ENCODE data around the gene IKBKG.
"Not testable (repeated sequence)": the region's sequence is repeated elsewhere in the genome, so short reads cannot be mapped to it uniquely, and the experiment has no call there.

IKBKG gene, protein sequence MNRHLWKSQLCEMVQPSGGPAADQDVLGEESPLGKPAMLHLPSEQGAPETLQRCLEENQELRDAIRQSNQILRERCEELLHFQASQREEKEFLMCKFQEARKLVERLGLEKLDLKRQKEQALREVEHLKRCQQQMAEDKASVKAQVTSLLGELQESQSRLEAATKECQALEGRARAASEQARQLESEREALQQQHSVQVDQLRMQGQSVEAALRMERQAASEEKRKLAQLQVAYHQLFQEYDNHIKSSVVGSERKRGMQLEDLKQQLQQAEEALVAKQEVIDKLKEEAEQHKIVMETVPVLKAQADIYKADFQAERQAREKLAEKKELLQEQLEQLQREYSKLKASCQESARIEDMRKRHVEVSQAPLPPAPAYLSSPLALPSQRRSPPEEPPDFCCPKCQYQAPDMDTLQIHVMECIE

DNA sequence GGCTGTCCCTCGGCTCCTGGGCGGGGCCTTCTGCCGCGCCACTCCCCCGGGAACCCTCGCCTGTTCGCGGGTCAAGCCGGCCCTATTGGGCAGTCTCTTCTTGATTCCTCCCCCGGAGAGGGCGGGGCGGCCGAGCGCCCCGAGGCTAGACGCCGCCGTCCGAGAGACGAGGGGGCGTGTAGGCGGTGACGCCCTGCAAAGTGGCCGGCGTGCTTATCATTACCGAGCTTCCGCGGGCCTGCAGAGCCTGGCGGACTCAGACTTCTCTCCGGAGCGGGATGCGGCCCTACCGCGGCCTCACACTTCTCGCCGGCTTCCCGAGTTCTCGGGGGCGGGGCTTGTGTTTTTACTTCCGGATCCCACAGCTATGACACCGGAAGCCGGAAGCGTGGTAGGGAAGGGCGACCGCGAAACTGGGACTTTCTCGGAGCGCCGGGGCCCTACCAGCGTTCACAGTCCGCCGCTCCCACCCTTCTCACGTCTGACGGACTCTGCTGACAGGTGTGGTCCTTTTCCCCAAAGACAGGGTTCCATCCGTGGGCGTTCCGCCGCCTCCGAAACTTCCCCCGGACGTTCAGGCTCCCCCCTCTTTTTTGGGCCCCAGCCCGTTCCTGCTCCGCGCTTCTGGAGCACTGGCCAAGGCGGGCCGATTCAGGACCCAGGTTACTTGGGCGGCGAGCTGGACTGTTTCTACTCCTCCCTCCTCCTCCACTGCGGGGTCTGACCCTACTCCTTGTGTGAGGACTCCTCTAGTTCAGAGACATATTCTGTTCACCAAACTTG is at the start of gene IKBKG:
Gene IKBKG (plus strand): TSS at position 376 of the 783 bp plus-strand sequence. CDS start 4,383 bp downstream, outside the sequence.
- peak; percentile 84 for DNase-seq (ENCODE audit: low read depth)

DNA sequence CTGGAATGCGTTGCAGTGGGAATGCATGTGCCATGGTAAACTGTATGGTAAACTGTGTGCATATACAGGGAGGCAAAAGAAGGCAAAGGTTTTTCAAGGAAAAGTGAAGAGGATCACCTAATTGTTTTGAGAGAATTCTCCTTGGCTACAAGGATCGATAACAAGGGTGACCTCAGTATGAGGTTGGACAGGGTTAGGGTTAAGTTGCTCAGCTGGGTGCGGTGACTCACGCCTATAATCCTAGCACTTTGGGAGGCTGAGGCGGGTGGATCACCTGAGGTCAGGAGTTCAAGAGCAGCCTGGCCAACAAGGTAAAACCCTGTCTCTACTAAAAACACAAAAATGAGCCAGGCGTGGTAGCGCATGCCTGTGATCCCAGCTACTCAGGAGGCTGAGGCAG is 46.0 kb upstream of the IKBKG start:
- not testable (repeated sequence) for DNase-seq (ENCODE audit: low read depth)

DNA sequence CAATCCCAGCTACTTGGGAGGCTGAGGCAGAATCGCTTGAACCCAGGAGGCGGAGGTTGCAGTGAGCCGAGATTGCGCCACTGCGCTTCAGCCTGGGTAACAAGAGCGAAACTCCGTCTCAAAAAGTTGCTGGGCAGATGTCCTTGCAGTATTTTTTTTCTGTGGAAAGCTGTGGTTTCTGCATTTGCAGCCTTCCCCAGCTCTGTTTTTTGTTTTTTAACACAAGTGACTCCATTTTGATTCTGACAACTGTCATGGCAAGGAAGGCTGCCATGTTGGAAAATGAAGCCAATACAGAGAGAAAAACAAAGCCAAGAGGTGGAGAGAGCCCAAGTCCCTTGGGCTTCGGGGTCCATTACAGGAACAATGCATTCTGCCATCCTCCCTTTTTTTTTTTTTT is 45.3 kb upstream of the IKBKG start:
- no peak for DNase-seq (ENCODE audit: low read depth)

DNA sequence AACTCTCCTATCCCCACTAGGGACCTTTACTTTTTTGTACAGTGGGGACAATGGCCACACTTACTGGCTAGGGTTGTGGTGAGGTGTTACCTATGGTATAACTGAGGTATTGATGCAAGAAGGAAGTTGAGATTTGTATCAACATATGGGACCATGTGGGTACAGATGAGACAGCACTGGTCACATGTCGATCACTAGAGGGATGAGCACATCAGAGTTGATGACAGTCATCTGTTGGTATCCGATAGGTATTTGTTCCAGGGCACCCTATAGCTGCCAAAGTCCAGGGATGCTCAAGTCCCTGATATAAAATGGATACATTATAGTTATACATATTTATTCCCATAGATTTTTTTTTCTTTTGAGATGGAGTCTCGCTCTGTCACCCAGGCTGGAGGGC is 44.4 kb upstream of the IKBKG start:
- no peak for DNase-seq (ENCODE audit: low read depth)

DNA sequence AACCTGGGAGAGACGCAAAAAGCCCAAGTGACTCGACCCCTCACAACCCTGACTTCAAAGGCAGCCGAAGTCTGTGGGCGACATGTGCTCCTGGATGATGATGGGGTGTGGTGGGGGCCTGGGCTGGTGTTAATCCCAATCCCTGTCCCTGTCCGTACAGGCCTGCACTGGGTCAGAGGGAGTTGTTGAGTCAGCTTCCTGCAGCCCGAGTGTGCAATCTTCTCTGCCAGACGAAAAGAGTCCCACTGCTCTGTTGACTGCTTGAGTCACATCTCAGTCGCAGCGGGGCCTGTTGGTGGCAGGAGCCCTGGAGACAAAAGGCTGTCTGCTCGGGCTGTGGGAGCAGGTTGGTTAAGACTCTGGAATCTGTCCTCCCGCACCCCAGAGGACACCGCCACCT is 41.7 kb upstream of the IKBKG start:
- DNase-seq (ENCODE audit: low read depth): no peak

DNA sequence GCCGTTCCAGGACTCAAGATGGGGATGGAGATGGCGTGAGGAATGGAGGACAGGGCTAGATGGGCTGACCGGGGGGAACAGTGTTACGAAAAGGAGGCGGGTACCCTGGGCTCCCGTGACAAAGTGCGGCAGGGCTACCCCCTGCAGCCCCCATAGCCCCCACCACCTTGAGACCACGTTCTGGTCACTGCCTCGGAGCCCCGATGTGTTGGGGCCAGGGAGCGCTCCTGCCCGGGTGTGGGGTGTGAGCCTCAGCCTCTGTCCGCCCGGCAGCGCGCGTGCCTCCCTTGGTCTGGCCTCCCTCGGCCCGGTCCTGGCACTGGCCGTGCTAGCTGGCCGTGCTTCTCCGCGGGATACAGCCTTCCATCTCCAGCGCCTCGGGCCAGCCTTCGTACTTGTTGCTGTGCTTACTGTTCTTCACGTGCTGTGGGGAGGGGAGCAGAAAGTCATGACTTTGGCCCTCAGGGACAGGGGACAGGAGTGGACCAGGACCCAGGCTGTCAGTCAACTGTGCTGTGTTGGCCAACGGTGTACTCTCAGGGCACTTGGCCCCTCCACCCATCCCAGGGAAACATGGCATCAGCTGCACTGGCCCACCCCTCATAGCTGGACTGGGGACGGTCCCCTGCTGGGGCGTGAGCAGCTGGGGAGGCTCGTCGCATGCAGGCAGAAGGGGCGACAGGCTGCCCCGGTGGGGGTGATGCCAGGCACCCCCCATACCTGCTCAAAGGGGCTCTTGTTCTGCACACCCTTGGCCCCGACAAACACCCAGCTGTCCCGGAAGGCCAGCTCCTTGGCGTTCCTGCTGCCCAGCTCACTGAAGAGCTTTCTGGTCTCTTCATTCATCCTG is 40.7 kb upstream of the IKBKG start:
- DNase-seq (ENCODE audit: low read depth): no peak

DNA sequence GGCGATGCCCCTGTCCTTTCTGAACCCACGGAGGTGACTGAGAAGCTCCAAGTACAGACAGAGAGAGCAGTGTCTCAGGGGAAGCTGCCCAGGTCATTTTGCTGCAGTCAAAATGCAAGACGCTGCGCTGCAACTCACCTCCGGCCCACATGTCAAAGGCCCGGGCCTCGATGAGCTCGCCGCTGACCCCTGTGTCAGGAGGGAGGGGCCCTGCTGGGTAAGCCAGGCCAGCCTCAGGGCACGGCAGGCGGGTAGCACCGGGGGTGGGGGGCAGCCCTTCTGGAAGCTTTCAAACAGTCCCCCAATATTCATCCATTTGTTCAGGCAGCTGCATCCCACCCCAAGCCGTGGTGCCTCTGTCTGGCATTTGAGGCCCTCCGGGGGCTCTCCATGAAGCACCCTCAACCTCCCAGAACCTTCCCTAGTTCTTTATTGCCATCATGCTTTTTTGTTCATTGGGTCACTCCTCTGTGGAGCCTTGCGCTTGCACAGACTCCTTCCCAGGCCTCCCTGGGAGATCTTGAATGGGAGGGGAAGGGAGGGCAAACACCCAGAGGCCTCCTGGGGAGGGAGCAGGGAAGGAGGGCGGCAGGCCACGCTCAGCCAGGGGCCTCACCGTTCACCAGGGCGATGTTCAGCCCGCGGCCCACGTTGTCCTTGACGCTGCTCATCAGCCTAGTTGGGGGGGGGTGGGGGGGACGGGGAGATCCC is 39.6 kb upstream of the IKBKG start:
- no peak for DNase-seq (ENCODE audit: low read depth)

DNA sequence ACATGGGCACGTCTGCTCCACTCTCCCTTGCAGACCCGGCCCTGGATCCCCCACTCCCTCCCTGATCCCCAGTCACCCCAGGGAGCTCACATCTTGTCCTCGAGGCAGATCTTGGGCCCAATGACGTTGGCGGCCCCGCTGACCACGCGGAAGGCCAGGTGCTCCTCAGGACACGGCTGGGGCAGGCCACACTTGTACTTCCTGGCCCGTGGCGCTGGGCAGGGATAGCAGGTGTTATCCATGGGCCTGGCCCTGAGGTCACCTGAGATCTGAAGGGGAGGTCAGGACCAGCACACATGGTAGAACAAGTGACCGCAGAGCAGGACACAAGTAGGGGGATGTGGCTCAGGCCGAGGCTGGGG is 39.1 kb upstream of the IKBKG start:
- no peak for DNase-seq (ENCODE audit: low read depth)

DNA sequence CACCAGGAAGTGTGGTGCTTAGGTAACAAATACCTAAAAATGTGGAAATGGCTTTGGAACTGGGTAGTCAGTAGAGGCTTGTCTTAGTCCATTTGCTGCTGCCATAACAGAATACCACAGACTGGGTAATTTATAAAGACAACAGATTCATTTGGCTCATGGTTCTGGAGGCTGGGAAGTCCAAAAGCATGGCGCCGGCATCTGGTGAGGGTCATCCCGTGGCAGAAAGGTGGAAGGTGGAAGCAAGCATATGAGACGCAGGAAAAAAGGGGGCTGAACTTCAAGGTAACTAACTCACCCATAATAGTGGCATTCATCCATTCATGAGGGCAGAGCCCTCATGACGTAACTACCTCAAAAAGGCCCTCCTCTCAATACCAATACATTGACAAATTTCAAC is 38.0 kb upstream of the IKBKG start:
- no peak for DNase-seq (ENCODE audit: low read depth)

DNA sequence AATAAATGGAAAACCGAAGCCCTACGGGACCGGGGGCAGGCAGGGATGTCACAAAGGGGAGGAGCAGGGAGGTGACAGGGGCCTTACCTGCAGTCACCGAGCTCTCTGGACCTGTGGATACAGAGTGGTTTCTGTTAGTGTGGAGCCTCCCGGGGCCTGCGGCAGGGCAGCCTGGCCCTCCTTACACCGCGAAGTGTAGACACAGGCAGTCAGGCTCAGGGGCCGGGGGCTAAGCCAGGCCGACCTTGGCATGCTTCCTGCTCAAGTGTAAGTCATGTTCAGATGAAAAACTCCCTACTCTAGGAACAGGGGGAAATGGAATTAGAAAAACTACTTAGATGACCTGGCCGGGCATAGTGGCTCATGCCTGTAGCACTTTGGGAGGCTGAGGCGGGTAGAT is 35.7 kb upstream of the IKBKG start:
- no peak for DNase-seq (ENCODE audit: low read depth)

DNA sequence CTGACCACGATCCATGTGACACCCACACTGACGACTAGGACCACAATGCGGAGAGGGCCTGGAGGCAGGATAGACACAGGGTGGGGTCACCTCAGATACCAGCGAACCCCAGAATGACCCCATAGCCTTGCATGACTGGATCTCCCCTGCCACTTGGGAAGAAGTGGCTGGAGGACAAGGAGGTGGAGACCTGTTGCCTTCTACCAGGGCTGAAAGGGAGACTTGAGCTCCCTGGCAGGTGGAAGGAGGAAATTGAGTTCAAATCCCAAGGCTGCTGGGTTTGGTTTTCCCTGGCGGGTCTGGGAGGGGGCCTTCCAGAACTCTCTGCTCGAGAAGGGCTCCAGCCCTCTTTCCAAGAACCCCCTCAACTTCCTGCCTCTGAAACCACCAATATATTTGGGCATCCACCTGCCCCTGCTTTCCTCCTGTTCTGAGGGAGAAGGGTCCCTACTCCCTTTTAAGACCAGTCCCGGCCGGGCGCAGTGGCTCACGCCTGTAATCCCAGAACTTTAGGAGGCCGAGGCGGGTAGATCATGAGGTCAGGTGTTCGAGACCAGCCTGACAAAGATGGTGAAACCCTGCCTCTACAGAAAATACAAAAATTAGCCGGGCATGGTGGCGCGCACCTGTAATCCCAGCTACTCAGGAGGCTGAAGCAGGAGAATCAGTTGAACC is 34.4 kb upstream of the IKBKG start:
- DNase-seq (ENCODE audit: low read depth): no peak

DNA sequence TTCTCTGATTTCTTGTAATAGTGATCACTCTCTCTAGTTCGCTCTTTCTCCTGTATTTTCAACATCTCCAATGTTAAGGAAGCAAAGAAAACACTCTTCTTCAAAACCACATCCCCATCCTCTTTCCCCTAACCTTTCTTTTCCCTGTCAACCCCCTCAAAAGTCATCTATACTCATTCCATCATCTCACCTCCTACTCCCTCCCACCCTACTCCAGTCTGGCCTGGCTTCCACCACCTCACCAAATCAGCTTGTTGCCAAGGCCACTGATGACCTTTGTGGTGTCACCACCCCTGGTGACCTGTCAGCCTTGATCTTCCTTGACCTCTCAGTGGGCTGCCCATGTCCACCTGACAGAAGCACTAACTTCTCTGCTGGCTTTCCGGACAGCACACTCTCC is 33.7 kb upstream of the IKBKG start:
- DNase-seq (ENCODE audit: low read depth): no peak

DNA sequence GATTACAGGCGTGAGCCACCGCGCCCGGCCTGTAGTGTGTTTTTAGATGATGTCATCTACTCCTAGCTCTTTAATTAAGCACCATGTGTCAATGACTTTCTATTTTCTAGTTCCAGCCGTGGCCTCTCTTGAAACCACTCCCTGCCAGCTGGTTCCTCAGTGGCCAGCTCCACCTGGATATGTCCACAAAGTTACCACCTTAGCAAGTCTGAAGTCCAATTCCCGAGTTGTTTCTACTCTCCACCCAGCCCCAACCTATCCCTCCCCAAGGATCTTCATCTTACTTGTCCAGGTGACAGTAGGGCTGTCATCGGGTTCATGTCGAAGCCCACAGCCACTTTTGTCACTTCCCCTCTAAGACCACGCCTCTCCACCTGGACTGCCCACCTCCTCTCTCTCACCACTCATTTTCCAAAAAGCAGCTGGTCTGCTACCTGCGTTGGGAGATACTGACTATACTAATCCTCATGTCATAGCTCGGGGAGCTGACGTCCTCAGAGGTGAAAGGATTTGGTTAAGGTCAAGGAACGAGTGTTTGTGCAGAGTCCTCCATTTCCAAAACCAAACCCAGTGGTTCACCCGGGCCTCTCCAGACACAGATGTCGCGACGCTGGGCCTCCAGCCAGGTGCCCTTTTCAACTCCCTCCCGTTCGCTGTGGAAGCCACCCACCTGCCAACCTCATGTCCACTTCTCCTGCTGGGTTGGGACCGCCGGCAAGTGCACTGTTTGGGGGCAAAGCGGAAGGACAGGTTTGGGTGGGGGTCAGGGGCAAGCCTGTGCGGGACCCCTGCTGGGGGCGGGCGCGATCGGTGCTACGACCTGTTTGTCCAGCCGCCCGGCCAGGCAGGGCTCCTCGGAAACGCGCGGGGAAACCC is 32.1 kb upstream of the IKBKG start:
- no peak for DNase-seq (ENCODE audit: low read depth)

DNA sequence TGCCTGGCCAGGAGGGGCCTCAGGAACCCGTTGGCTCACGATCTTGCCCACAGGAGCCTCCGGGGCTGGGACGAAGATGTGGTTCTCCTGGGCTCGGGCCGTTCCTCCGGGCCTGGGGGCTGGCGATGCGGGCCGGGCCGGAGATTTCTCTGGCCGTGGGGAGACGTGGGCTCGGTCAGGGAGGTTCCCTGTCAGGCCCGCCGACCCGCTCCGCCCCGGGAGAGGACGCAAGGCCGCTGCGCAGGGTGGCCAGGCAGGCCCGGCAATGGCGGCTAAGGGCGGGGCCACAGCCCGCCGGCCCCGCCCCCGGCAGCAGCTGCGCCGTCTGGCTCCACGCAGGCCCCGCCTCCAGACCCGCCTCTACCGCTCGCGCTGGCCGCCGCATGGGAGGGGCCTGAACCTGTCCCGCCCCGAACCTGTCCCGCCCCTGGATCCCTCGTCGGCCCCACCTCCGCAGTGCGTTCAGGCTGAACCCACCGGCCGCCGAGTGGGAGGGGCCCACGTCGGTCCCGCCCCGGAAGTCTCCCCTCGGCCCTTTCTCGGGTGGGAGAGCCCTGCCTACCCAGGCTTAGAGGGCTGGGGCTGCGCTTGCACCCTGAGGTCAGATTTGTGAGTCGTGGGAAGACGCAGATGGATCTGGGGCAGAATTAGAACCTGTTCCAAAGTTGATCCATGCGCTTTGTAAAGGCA is 31.3 kb upstream of the IKBKG start, which contains the start of gene FAM3A:
Gene FAM3A (minus strand): TSS at position 267 of the 690 bp plus-strand sequence. CDS start 460 bp downstream, outside the sequence.
- peak; percentile 94 for DNase-seq (ENCODE audit: low read depth)

DNA sequence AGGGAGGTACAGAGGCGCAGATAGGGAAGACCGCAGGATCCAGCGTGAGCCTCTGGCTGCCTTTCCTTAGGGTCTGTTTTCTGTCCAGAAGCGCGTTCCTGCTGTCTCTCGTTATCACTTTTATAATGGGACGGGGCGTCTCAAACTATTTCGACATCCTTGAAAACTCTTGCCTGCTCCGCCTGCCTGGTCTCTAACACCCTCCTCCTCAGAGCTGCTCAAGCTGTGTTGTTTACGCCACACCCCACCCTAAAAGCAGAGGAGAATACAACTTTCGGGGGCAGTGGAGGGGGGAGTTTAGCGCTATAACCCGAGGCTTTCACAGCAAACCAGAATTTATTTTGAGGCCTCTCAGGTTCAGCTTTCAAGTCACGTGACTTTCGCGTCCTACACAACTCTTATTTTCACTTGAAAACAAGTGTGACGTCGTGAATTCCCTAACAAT is 30.7 kb upstream of the IKBKG start:
- DNase-seq (ENCODE audit: low read depth): no peak

DNA sequence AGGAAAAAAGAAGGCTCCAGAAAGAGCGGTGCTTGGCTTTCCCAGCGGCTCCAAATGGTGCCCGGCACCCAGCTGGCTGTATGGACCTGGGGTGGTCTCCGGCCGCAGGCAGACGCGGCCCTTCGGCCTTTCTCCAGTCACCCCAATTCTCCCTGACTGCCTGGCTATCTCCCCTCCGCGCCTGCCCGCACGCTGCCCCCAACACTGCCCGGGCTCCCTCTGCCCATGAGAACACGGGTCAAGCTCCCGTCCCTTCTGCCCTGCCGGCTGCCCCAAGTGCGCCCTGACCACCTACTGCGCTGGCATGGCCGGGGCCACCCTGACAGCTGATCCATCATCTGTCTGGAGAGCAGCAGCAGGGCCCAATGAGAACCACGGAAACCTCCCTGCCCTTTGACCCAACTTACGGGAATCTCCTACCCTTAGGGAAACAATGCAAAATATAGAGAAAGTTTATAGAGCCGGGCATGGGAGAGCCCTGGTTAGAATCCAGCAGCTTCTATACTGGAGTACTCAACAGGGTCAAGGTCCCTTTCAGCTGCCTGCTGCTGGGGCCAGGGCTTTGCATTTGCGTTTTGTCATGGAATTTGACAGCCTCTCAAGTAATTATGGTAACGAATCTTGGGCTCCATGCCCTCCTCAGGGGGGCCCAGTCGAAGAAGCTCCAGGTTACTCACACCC is 30.2 kb upstream of the IKBKG start:
- no peak for DNase-seq (ENCODE audit: low read depth)

DNA sequence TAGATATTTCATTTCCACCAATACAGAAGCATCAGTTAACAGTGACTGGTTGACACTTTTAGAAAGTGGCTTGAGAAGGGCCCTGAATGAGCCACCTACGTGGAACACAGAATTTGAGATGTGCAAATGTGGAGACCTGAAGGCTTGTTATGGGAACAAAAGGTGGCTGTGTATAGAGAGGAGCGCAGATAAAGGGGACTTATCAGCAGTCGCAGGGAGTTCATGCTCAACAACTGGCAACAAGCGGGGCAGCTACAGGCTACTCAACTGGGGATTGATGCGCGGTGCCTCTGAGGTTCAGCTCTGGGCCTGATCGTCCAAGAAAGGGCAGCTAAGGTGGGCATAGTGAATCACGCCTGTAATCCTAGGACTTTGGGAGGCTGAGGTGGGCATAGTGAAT is 28.0 kb upstream of the IKBKG start:
- no peak for DNase-seq (ENCODE audit: low read depth)

DNA sequence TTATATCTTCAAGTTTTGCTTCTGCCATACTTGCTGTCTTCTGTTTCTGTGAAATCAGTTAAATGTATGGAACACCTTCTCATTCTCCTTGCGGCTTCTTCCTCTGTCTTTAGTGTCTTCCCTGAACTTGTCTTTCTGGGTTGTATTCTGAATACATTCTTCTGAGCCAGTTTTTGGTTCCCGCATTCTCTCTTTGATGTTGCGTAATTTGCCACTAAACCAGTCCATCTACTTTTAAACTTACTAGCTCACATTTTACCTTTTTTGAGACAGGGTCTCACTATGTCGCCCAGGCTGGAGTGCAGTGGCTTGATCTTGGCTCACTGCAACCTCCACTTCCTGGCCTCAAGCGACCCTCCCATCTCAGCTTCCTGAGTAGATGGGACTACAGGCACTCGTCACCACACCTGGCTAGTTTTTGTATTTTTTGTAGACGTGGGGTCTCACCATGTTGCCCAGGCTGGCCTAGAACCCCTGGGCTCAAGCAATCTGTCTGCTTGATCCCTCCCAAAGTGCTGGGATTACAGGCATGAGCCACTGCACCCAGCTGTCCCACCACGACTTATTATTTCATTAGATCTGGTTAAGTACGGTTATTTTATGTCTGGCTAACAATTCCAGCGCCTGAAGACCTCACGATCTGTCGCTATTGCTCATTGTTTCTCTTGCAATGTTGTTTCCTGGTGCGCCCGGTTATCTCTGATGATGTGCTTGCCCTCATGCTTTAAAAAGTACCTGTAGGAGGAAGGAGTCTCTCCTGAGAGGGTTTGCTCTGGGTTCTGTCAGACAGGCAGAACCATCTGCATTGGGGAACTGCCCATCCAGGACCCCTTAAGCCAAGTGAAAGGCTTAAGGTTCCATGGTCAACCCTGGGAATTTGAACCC is 21.6 kb upstream of the IKBKG start:
- no peak for DNase-seq (ENCODE audit: low read depth)

All from activated T-cell treated with anti-CD3 and anti-CD28 coated beads for 48 hours (primary cell).